H1 (cell line): Measurements from ENCODE around the gene KIAA1671. TPM values are rescaled to one million over a fixed set of nuclear protein-coding genes. Genes with fewer than 3 reads are reported as not detected.

ENCODE experiments used
- BCL11A ChIP-seq, 2 experiments: IDR thresholded peaks; one replicate each; pipeline ENCODE4 v1.6.1; 2011; ENCODE audit warnings: low read depth in 2 of 2, low read length in 2 of 2, mild to moderate bottlenecking in 2 of 2
- POLR2A ChIP-seq, 2 experiments: IDR thresholded peaks; 1 replicate in 1 of 2; 2 replicates in 1 of 2; pipeline ENCODE4 v1.6.1; 2011; ENCODE audit warnings: low read depth in 2 of 2, low read length in 2 of 2, mild to moderate bottlenecking in 2 of 2; ENCODE audit errors: control extremely low read depth in 1 of 2
- TAF7 ChIP-seq: optimal IDR thresholded peaks from 2 replicates; pipeline ENCODE3; 2011; ENCODE audit warnings: low read depth, mild to moderate bottlenecking, inconsistent platforms, low read length, moderate library complexity, borderline replicate concordance
- polyA plus RNA-seq, 7 experiments: library from polyadenylated mRNA; depleted of rRNA in 3 of 7; stranded (reverse) in 5 of 7; unstranded in 2 of 7; fragments of >200 nt in 5 of 7; fragments of 200-250 nt in 2 of 7; gene quantifications; 1 replicate in 5 of 7; 2 replicates in 1 of 7; 4 replicates in 1 of 7; pipeline versions ENCODE4 v1.2.1 to v1.2.3, GENCODE V29; 2011 to 2013; ENCODE audit warnings: missing spikeins in 2 of 7, mixed read lengths in 2 of 7
- total RNA-seq: library from RNA; stranded (reverse); fragmentation: NEBNext Ultra II Directional; extraction: Animal tissue kit (Norgen Biotek cat#: 25700); gene quantifications from 2 replicates; pipeline ENCODE4 v1.2.1, GENCODE V29; 2021

KIAA1671 gene
- total and polyA plus RNA-seq, 2 of the 8 experiments (the other 6 are each of a cell fraction or from before 2014, with no cell fraction given), result 6.4 to 23.9 TPM

GRCh38 chr22:25027043-25027906, 74.8 kb downstream of the KIAA1671 start (continued):
- no peak for TF ChIP-seq BCL11A (IDR thresholded peaks at IDR 0.05; ENCODE audit: low read depth in 2 of 2, low read length in 2 of 2)
- TF ChIP-seq TAF7, result no peak
- no peak for TF ChIP-seq POLR2A (IDR thresholded peaks at IDR 0.05; ENCODE audit: control extremely low read depth in 1 of 2, low read depth in 2 of 2, low read length in 2 of 2)
